Hematopoietic multipotent progenitor cell (in vitro differentiated cells): ENCODE measurements around the gene SYT7. TPM values are rescaled to one million over a fixed set of nuclear protein-coding genes. Genes with fewer than 3 reads are reported as not detected.
A peak's percentile ranks its signal among the peaks of the same experiment; 100 is the strongest.

Experiments used
- DNase-seq, 3 donors: peaks; one replicate each; pipeline ENCODE4 v3.0.0-alpha.2; 2011 to 2015; ENCODE audit warnings: low read depth in 2 of 3, low spot score in 2 of 3
- total RNA-seq: library from RNA; depleted of rRNA; stranded (reverse); fragments of >200 nt; gene quantifications from one replicate; pipeline ENCODE4 v1.2.3, GENCODE V29; 2012

The SYT7 gene
- total RNA-seq, 1 donor, result 0.27 TPM

GRCh38 chr11:61539831-61540357 lies 41.0 kb downstream of the SYT7 start:
- no peak for DNase-seq

GRCh38 chr11:61539006-61539405 lies 41.9 kb downstream of the SYT7 start:
- DNase-seq, result no peak

GRCh38 chr11:61538636-61538961 lies 42.3 kb downstream of the SYT7 start:
- no peak for DNase-seq

GRCh38 chr11:61537326-61537725 lies 43.5 kb downstream of the SYT7 start:
- DNase-seq, result no peak

- DNase-seq, result no peak
These were observed 44.1 kb downstream of the SYT7 start for GRCh38 chr11:61536676-61537270.

GRCh38 chr11:61535998-61536675 lies 44.7 kb downstream of the SYT7 start:
- DNase-seq, result no peak

GRCh38 chr11:61534933-61535839 lies 45.7 kb downstream of the SYT7 start:
- DNase-seq, result no peak

GRCh38 chr11:61534025-61534932 lies 46.6 kb downstream of the SYT7 start:
- no peak for DNase-seq

GRCh38 chr11:61533401-61533800 lies 47.5 kb downstream of the SYT7 start:
- DNase-seq, result no peak

GRCh38 chr11:61533039-61533375 lies 47.9 kb downstream of the SYT7 start:
- DNase-seq, result no peak

- peak in 2 of 3 donors; percentile 31 to 55 for DNase-seq
These were observed 48.5 kb downstream of the SYT7 start for GRCh38 chr11:61532134-61533038.

GRCh38 chr11:61531044-61531443 lies 49.8 kb downstream of the SYT7 start:
- no peak for DNase-seq

- no peak for DNase-seq
These were observed 51.2 kb downstream of the SYT7 start for GRCh38 chr11:61529537-61530225.

- DNase-seq, result no peak
These were observed 52.8 kb downstream of the SYT7 start for GRCh38 chr11:61528114-61528513.

GRCh38 chr11:61526956-61527731 lies 53.7 kb downstream of the SYT7 start:
- DNase-seq, result no peak

- DNase-seq, result no peak
These were observed 54.6 kb downstream of the SYT7 start for GRCh38 chr11:61526229-61526628.

GRCh38 chr11:61524963-61525587 lies 55.8 kb downstream of the SYT7 start:
- DNase-seq, result no peak

GRCh38 chr11:61524446-61524845 lies 56.4 kb downstream of the SYT7 start:
- no peak for DNase-seq
